H1 (cell line): ENCODE data around the gene ABHD12B. TPM values are rescaled to one million over a fixed set of nuclear protein-coding genes. Genes with fewer than 3 reads are reported as not detected.

Source experiments
- CTCF ChIA-PET: fragments of 300-600 bp; sonication (Branson Sonifier 250); formaldehyde crosslinking; loops from one replicate; lab custom pipeline; 2021; ENCODE audit not compliant: partially characterized antibody; lab: Charles Lee
- POLR2A ChIA-PET: fragments of 300-600 bp; sonication (Branson Sonifier 250); formaldehyde crosslinking; loops from one replicate; lab custom pipeline; 2021; ENCODE audit warnings: inconsistent platforms; ENCODE audit not compliant: partially characterized antibody; lab: Charles Lee
- DNase-seq, 2 experiments: peaks; one replicate each; pipeline versions ENCODE4 v3.0.0 to v3.0.0-alpha.2; 2010 to 2022; ENCODE audit warnings: low spot score in 2 of 2, low read depth in 1 of 2, mixed read lengths in 1 of 2
- FAIRE-seq: peaks from 2 replicates; lab custom pipeline; 2011; peaks lifted over from hg19 to GRCh38; lab: Jason Lieb, UNC
- H2AFZ ChIP-seq: 2 replicates; pipeline ENCODE4 v1.8.1; 2012; ENCODE audit warnings: low read length, inconsistent platforms
- H2AK5ac ChIP-seq: 2 replicates; pipeline ENCODE4 v1.6.1; 2013; ENCODE audit warnings: low read depth, low read length
- H2BK120ac ChIP-seq: replicated peaks from 2 replicates; pipeline ENCODE3; 2013; ENCODE audit warnings: low read depth, low read length, inconsistent platforms
- H2BK12ac ChIP-seq: 2 replicates; pipeline ENCODE4 v1.6.1; 2013; ENCODE audit warnings: low read depth, low read length
- H2BK15ac ChIP-seq: 2 replicates; pipeline ENCODE4 v1.6.1; 2013; ENCODE audit warnings: low read length
- H2BK20ac ChIP-seq: 2 replicates; pipeline ENCODE4 v1.6.1; 2013; ENCODE audit warnings: low read length
- H2BK5ac ChIP-seq: 2 replicates; pipeline ENCODE4 v1.6.1; 2013; ENCODE audit warnings: low read depth, low read length
- H3K14ac ChIP-seq: 2 replicates; pipeline ENCODE4 v1.6.1; 2013; ENCODE audit warnings: inconsistent platforms; ENCODE audit not compliant: insufficient read length
- H3K18ac ChIP-seq: 2 replicates; pipeline ENCODE4 v1.6.1; 2013; ENCODE audit warnings: low read length; ENCODE audit errors: extremely low read depth
- H3K23ac ChIP-seq: 2 replicates; pipeline ENCODE4 v1.6.1; 2013; ENCODE audit warnings: inconsistent platforms; ENCODE audit not compliant: insufficient read length
- H3K23me2 ChIP-seq: 2 replicates; pipeline ENCODE4 v1.6.1; 2013; ENCODE audit warnings: low read depth, low read length
- H3K27ac ChIP-seq: 2 replicates; pipeline ENCODE4 v1.6.1; 2011; ENCODE audit warnings: low read depth, low read length, inconsistent platforms
- H3K27me3 ChIP-seq, 4 experiments: replicated peaks in 1 of 4; 1 replicate in 1 of 4; 2 replicates in 3 of 4; pipeline versions ENCODE4 v1.6.1 to v1.8.1; 2011 to 2013; ENCODE audit warnings: low read length in 3 of 4, mild to moderate bottlenecking in 3 of 4, inconsistent platforms in 2 of 4, mixed read lengths in 2 of 4, moderate library complexity in 1 of 4; ENCODE audit not compliant: control insufficient read depth in 3 of 4, insufficient read depth in 3 of 4; ENCODE audit errors: extremely low read depth in 1 of 4
- H3K36me3 ChIP-seq, 4 experiments: 2 replicates each; pipeline versions ENCODE4 v1.6.1 to v1.8.1; 2011 to 2013; ENCODE audit warnings: mild to moderate bottlenecking in 4 of 4, low read length in 3 of 4, moderate library complexity in 2 of 4, control low read depth in 1 of 4, inconsistent platforms in 1 of 4; ENCODE audit not compliant: insufficient read depth in 4 of 4, control insufficient read depth in 2 of 4
- H3K4ac ChIP-seq: replicated peaks from 2 replicates; pipeline ENCODE3; 2013; ENCODE audit warnings: low read length, low read depth, mixed read lengths, inconsistent platforms; ENCODE audit not compliant: insufficient read length
- H3K4me1 ChIP-seq, 4 experiments: replicated peaks in 1 of 4; 1 replicate in 1 of 4; 2 replicates in 3 of 4; pipeline versions ENCODE4 v1.6.1 to v1.8.1; 2011 to 2013; ENCODE audit warnings: low read length in 3 of 4, inconsistent platforms in 2 of 4, mixed read lengths in 1 of 4; ENCODE audit not compliant: insufficient read depth in 4 of 4, control insufficient read depth in 3 of 4
- H3K4me2 ChIP-seq, 2 experiments: 2 replicates each; pipeline versions ENCODE4 v1.6.1 to v1.8.1; 2011 to 2013; ENCODE audit warnings: low read depth in 2 of 2, low read length in 2 of 2, control low read depth in 1 of 2, inconsistent platforms in 1 of 2, mild to moderate bottlenecking in 1 of 2; ENCODE audit not compliant: insufficient read depth in 1 of 2
- H3K4me3 ChIP-seq, 4 experiments: fragments of 200-600, 300-600 bp in 1 of 4; sonication (generic), shearing (Covaris generic), sonication (Bioruptor Twin) in 1 of 4; 2 replicates each; pipeline versions ENCODE4 v1.5.1 to v1.8.1; 2011 to 2016; ENCODE audit warnings: low read length in 4 of 4, low read depth in 3 of 4, control low read depth in 2 of 4, inconsistent platforms in 2 of 4, mild to moderate bottlenecking in 2 of 4, mixed read lengths in 1 of 4, moderate library complexity in 1 of 4; ENCODE audit not compliant: insufficient read depth in 2 of 4; ENCODE audit errors: extremely low read depth in 1 of 4
- H3K56ac ChIP-seq: replicated peaks from 2 replicates; pipeline ENCODE3; 2013; ENCODE audit warnings: low read depth, mild to moderate bottlenecking, mixed read lengths, low read length, inconsistent platforms; ENCODE audit not compliant: insufficient read length
- H3K79me1 ChIP-seq: 2 replicates; pipeline ENCODE4 v1.6.1; 2013; ENCODE audit warnings: low read depth, low read length, control low read depth
- H3K79me2 ChIP-seq, 2 experiments: 2 replicates each; pipeline versions ENCODE4 v1.6.1 to v1.8.1; 2012 to 2013; ENCODE audit warnings: low read length in 2 of 2, mild to moderate bottlenecking in 2 of 2, inconsistent platforms in 1 of 2; ENCODE audit not compliant: insufficient read depth in 2 of 2, control insufficient read depth in 1 of 2
- H3K9ac ChIP-seq, 4 experiments: replicated peaks in 1 of 4; 1 replicate in 1 of 4; 2 replicates in 3 of 4; pipeline versions ENCODE4 v1.6.1 to v1.8.1; 2011 to 2013; ENCODE audit warnings: low read depth in 3 of 4, low read length in 3 of 4, control low read depth in 2 of 4, mild to moderate bottlenecking in 2 of 4, moderate library complexity in 2 of 4, inconsistent platforms in 1 of 4; ENCODE audit errors: extremely low read depth in 1 of 4
- H3K9me3 ChIP-seq, 2 experiments: 2 replicates each; pipeline versions ENCODE4 v1.6.1 to v1.8.1; 2012 to 2013; ENCODE audit warnings: mild to moderate bottlenecking in 2 of 2, moderate library complexity in 2 of 2, control low read depth in 1 of 2, inconsistent platforms in 1 of 2, low read depth in 1 of 2, low read length in 1 of 2, mixed read lengths in 1 of 2; ENCODE audit not compliant: insufficient read depth in 2 of 2
- H4K20me1 ChIP-seq, 2 experiments: replicated peaks in 1 of 2; 2 replicates each; pipeline versions ENCODE3 to v1.8.1; 2011 to 2013; ENCODE audit warnings: inconsistent platforms in 2 of 2, low read length in 2 of 2, mild to moderate bottlenecking in 1 of 2; ENCODE audit not compliant: insufficient read depth in 2 of 2, control insufficient read depth in 1 of 2
- H4K5ac ChIP-seq: 2 replicates; pipeline ENCODE4 v1.6.1; 2013; ENCODE audit warnings: low read length, low read depth, mixed read lengths, inconsistent platforms; ENCODE audit not compliant: insufficient read length
- H4K8ac ChIP-seq: 2 replicates; pipeline ENCODE4 v1.8.0; 2013; ENCODE audit warnings: mild to moderate bottlenecking, moderate library complexity, low read length, inconsistent platforms; ENCODE audit not compliant: insufficient read depth; ENCODE audit errors: extremely low read depth
- H4K91ac ChIP-seq: replicated peaks from 2 replicates; pipeline ENCODE3; 2013; ENCODE audit warnings: low read length, mixed read lengths, inconsistent platforms; ENCODE audit not compliant: insufficient read length
- ATF3 ChIP-seq: IDR thresholded peaks from 2 replicates; pipeline ENCODE4 v1.6.1; 2011; ENCODE audit warnings: low read depth, mild to moderate bottlenecking, low read length; ENCODE audit not compliant: insufficient read depth
- CEBPB ChIP-seq: IDR thresholded peaks from 2 replicates; pipeline ENCODE4 v1.6.1; 2012; ENCODE audit warnings: low read depth, low read length
- CHD1 ChIP-seq: IDR thresholded peaks from 2 replicates; pipeline ENCODE4 v1.6.1; 2012; ENCODE audit warnings: low read depth, low read length, improper control_type of control experiment
- CHD2 ChIP-seq: IDR thresholded peaks from 2 replicates; pipeline ENCODE4 v1.6.1; 2012; ENCODE audit warnings: low read length, improper control_type of control experiment
- CREB1 ChIP-seq: IDR thresholded peaks from 2 replicates; pipeline ENCODE4 v1.6.1; 2012; ENCODE audit warnings: inconsistent platforms
- EZH2 ChIP-seq: fragments of 200-600 bp; sonication (generic); IDR thresholded peaks from 2 replicates; pipeline ENCODE4 v1.7.1; 2012; ENCODE audit warnings: low read depth, mild to moderate bottlenecking, moderate library complexity, low read length, inconsistent platforms; ENCODE audit not compliant: severe bottlenecking
- JUN ChIP-seq: IDR thresholded peaks from 2 replicates; pipeline ENCODE4 v1.6.1; 2011; ENCODE audit warnings: low read depth, mild to moderate bottlenecking, improper control_type of control experiment, low read length
- POLR2AphosphoS5 ChIP-seq: IDR thresholded peaks from 2 replicates; pipeline ENCODE4 v1.6.1; 2011; ENCODE audit warnings: low read depth, low read length
- RFX5 ChIP-seq: IDR thresholded peaks from 2 replicates; pipeline ENCODE4 v1.6.1; 2011; ENCODE audit warnings: low read depth, low read length, improper control_type of control experiment, borderline replicate concordance
- RXRA ChIP-seq: IDR thresholded peaks from 2 replicates; pipeline ENCODE4 v1.6.1; 2011; ENCODE audit warnings: low read depth, mild to moderate bottlenecking, low read length, moderate library complexity; ENCODE audit not compliant: insufficient read depth
- SIRT6 ChIP-seq: IDR thresholded peaks from one replicate; pipeline ENCODE4 v1.7.1; 2012; ENCODE audit warnings: low read length, inconsistent platforms
- SP4 ChIP-seq: IDR thresholded peaks from 2 replicates; pipeline ENCODE4 v1.6.1; 2012; ENCODE audit warnings: low read length, inconsistent platforms
- TEAD4 ChIP-seq: IDR thresholded peaks from 2 replicates; pipeline ENCODE4 v1.6.1; 2012; ENCODE audit warnings: low read depth, low read length, inconsistent platforms, mixed read lengths
- ZNF274 ChIP-seq: IDR thresholded peaks from 2 replicates; pipeline ENCODE4 v1.7.0; 2012; ENCODE audit warnings: low read length, borderline replicate concordance; ENCODE audit errors: extremely low read depth
- WGBS, 2 experiments: shearing (Covaris generic) in 1 of 2; methylation state at CpG; one replicate each; pipeline versions ENCODE4 v1.1.6 to v1.1.7; 2013 to 2015; ENCODE audit warnings: low lambda C conversion rate in 2 of 2, mixed read lengths in 2 of 2, inconsistent platforms in 1 of 2, low coverage in 1 of 2, missing lambda C conversion rate in 1 of 2; ENCODE audit not compliant: insufficient replicate concordance in 2 of 2, insufficient coverage in 1 of 2, insufficient read length in 1 of 2; ENCODE audit errors: extremely low coverage in 1 of 2, missing lambda C conversion rate in 1 of 2; 5-methylcytosine and 5-hydroxymethylcytosine counted together
- polyA plus RNA-seq, 7 experiments: library from polyadenylated mRNA; depleted of rRNA in 3 of 7; stranded (reverse) in 5 of 7; unstranded in 2 of 7; fragments of >200 nt in 5 of 7; fragments of 200-250 nt in 2 of 7; gene quantifications; 1 replicate in 5 of 7; 2 replicates in 1 of 7; 4 replicates in 1 of 7; pipeline versions ENCODE4 v1.2.1 to v1.2.3, GENCODE V29; 2011 to 2013; ENCODE audit warnings: missing spikeins in 2 of 7, mixed read lengths in 2 of 7
- total RNA-seq: library from RNA; stranded (reverse); fragmentation: NEBNext Ultra II Directional; extraction: Animal tissue kit (Norgen Biotek cat#: 25700); gene quantifications from 2 replicates; pipeline ENCODE4 v1.2.1, GENCODE V29; 2021

The ABHD12B gene
- total and polyA plus RNA-seq, 2 of the 8 experiments (the other 6 are each of a cell fraction or from before 2014, with no cell fraction given) = 4.0 to 102 TPM

- Histone ChIP-seq H3K56ac (no peak overlapping the region), H4K5ac (no peak overlapping the region), H3K14ac (no peak overlapping the region), H3K18ac (no peak overlapping the region), H2BK120ac (no peak overlapping the region), H2BK12ac (no peak overlapping the region), H4K8ac (no peak overlapping the region), H3K27ac (no peak overlapping the region), H2AK5ac (no peak overlapping the region), H2BK20ac (no peak overlapping the region), H4K20me1 (no peaks in the 10 kb centered on the region), H3K4me2 (no peak overlapping the region), H2BK15ac (no peak overlapping the region), H3K9ac (no peak overlapping the region), H3K4me1 (peaks cover 0 to 4% (median 1%) of the 10 kb centered on the region in 4 experiments; a peak in 4 of 7 replicates), H3K4ac (no peak overlapping the region), H3K27me3 (0 out of 7 replicates have a peak, but pooled peaks cover 0 to 2% (median 0%) of the 10 kb centered on the region in 4 experiments), H3K9me3 (peaks cover 0 to 2% of the 10 kb centered on the region in 2 experiments; a peak in 1 of 4 replicates), H2BK5ac (no peak overlapping the region), H2AFZ (no peak overlapping the region), H3K79me1 (peaks cover 2% of the 10 kb centered on the region; the same call in 1 of the 2 replicates), H3K4me3 (no peak overlapping the region), H3K36me3 (no peaks in the 10 kb centered on the region), H3K23ac (no peak overlapping the region), H3K79me2 (no peaks in the 10 kb centered on the region), H4K91ac (peak overlapping the region; percentile 37), H3K23me2 (peaks cover 18% of the 10 kb centered on the region)
- DNase-seq (no peak), FAIRE-seq (no peak)
- WGBS, 2 experiments = 86% methylated on average over 5 of the region's 5 CpGs; no CpG with 5 or more reads in 1 of the 2 experiments
- POLR2A ChIA-PET = no interaction called here
- CTCF ChIA-PET = interaction anchor here (1.2 to 1.8 kb wide), 3 partner anchors 9 to 21 kb away, joined by 3 to 10 read pairs (median 4); no protein-coding TSS in a partner anchor
- TF ChIP-seq ATF3 (no peak), RXRA (no peak), JUN (no peak), RFX5 (no peak), ZNF274 (no peak), CHD2 (no peak), TEAD4 (no peak), SP4 (no peak), POLR2AphosphoS5 (no peak), SIRT6 (no peak), CEBPB (no peak), CHD1 (no peak), EZH2 (no peak), CREB1 (no peak)
These were observed 74.5 kb downstream of the ABHD12B start for GRCh38 chr14:50946234-50946935.
